GM12878 (cell line): ENCODE measurements around the gene BBS10. TPM values are rescaled to one million over a fixed set of nuclear protein-coding genes. Genes with fewer than 3 reads are reported as not detected.

Experiments
- ATAC-seq: fragments of 200-7000 bp; cut with Tn5 transposase; 3 replicates; pipeline ENCODE4 v1.9.1; 2020; ENCODE audit warnings: mild to moderate bottlenecking, moderate library complexity
- BruUV-seq: library from RNA; stranded (reverse); fragments of 400-500 nt; replicated peaks from 2 replicates; lab custom pipeline; 2021; lab: Mats Ljungman, UMichigan
- CTCF ChIA-PET: fragments of 300-600 bp; sonication (Branson Sonifier 250); formaldehyde crosslinking; extraction: SDS; loops from one replicate; lab custom pipeline; 2021; ENCODE audit warnings: inconsistent platforms; lab: Yijun Ruan, JAX
- POLR2A ChIA-PET: fragments of 350-600 bp; formaldehyde crosslinking; extraction: SDS; loops from one replicate; lab custom pipeline; 2021; ENCODE audit warnings: inconsistent platforms; lab: Charles Lee
- RAD21 ChIA-PET: fragments of 300-600 bp; sonication (Branson Sonifier 250); formaldehyde crosslinking; loops from one replicate; lab custom pipeline; 2023; ENCODE audit warnings: antibody characterized with exemption; ENCODE audit not compliant: unreplicated experiment; lab: Charles Lee
- SMC1A ChIA-PET: fragments of 300-600 bp; sonication (Branson Sonifier 250); formaldehyde crosslinking; loops from one replicate; lab custom pipeline; 2023; ENCODE audit not compliant: unreplicated experiment, uncharacterized antibody; lab: Charles Lee
- DNase-seq: peaks from one replicate; pipeline ENCODE4 v3.0.0-alpha.2; 2011; ENCODE audit warnings: low read depth, low spot score
- FAIRE-seq: peaks from 3 replicates; lab custom pipeline; 2011; peaks lifted over from hg19 to GRCh38; lab: Jason Lieb, UNC
- H2AFZ ChIP-seq: 2 replicates; pipeline ENCODE4 v1.6.0; 2011; ENCODE audit warnings: low read depth, low read length, control low read depth; ENCODE audit not compliant: control insufficient read depth
- H3K27ac ChIP-seq: 2 replicates; pipeline ENCODE4 v1.5.1; 2011; ENCODE audit warnings: control low read depth; ENCODE audit not compliant: control insufficient read depth, insufficient read depth
- H3K27me3 ChIP-seq, 2 experiments: replicated peaks in 1 of 2; 2 replicates each; pipeline versions ENCODE4 v1.6.0 to v1.6.1; 2011; ENCODE audit warnings: low read length in 1 of 2; ENCODE audit not compliant: control insufficient read depth in 2 of 2, insufficient read depth in 2 of 2
- H3K36me3 ChIP-seq, 2 experiments: 2 replicates each; pipeline ENCODE4 v1.5.1; 2011; ENCODE audit warnings: low read length in 1 of 2; ENCODE audit not compliant: control insufficient read depth in 2 of 2, insufficient read depth in 2 of 2
- H3K4me1 ChIP-seq: 2 replicates; pipeline ENCODE4 v1.6.1; 2011; ENCODE audit warnings: mild to moderate bottlenecking, low read length, moderate library complexity, mixed read lengths; ENCODE audit not compliant: control insufficient read depth, insufficient read depth
- H3K4me2 ChIP-seq: 2 replicates; pipeline ENCODE4 v1.6.0; 2011; ENCODE audit warnings: control low read depth; ENCODE audit not compliant: control insufficient read depth, insufficient read depth
- H3K4me3 ChIP-seq: fragments of 200-600 bp; sonication (generic); 2 replicates; pipeline ENCODE4 v1.5.1; 2016
- H3K79me2 ChIP-seq: 2 replicates; pipeline ENCODE4 v1.6.0; 2011; ENCODE audit warnings: low read length; ENCODE audit not compliant: control insufficient read depth, insufficient read depth
- H3K9ac ChIP-seq: 2 replicates; pipeline ENCODE4 v1.8.0; 2011; ENCODE audit warnings: low read length, control low read depth, mixed read lengths; ENCODE audit not compliant: control insufficient read depth, insufficient read depth
- H3K9me3 ChIP-seq: replicated peaks from 3 replicates; pipeline ENCODE4 v1.5.1; 2011; ENCODE audit warnings: mild to moderate bottlenecking, low read length; ENCODE audit not compliant: control insufficient read depth, insufficient read depth
- H4K20me1 ChIP-seq: 2 replicates; pipeline ENCODE4 v1.6.0; 2011; ENCODE audit not compliant: control insufficient read depth, insufficient read depth
- BCL11A ChIP-seq: IDR thresholded peaks from 2 replicates; pipeline ENCODE4 v1.6.1; 2011; ENCODE audit warnings: low read depth, low read length
- BHLHE40 ChIP-seq, 2 experiments: fragments of 450-650 bp in 1 of 2; IDR thresholded peaks; 2 replicates each; pipeline ENCODE4 v1.6.1; 2011 to 2017; ENCODE audit warnings: low read depth in 2 of 2, borderline replicate concordance in 1 of 2, improper control_type of control experiment in 1 of 2, low read length in 1 of 2, mild to moderate bottlenecking in 1 of 2
- BMI1 ChIP-seq: fragments of 450-650 bp; IDR thresholded peaks from 2 replicates; pipeline ENCODE4 v1.6.1; 2016; ENCODE audit warnings: mild to moderate bottlenecking, moderate library complexity, borderline replicate concordance
- CBFB ChIP-seq: IDR thresholded peaks from 2 replicates; pipeline ENCODE4 v1.6.1; 2016; ENCODE audit warnings: antibody characterized with exemption, low read depth
- EP300 ChIP-seq, 2 experiments: fragments of 150-350 bp in 1 of 2; IDR thresholded peaks; 2 replicates each; pipeline ENCODE4 v1.6.1; 2011 to 2012; ENCODE audit warnings: low read depth in 2 of 2, low read length in 2 of 2, borderline replicate concordance in 1 of 2, improper control_type of control experiment in 1 of 2, inconsistent platforms in 1 of 2; ENCODE audit not compliant: control insufficient read depth in 1 of 2
- NFXL1 ChIP-seq: fragments of 450-650 bp; IDR thresholded peaks from 2 replicates; pipeline ENCODE4 v1.6.1; 2017; ENCODE audit warnings: antibody characterized with exemption, mild to moderate bottlenecking, borderline replicate concordance
- NR2C1 ChIP-seq: fragments of 450-650 bp; IDR thresholded peaks from 2 replicates; pipeline ENCODE4 v1.6.1; 2017; ENCODE audit warnings: antibody characterized with exemption, mild to moderate bottlenecking, moderate library complexity
- PRDM15 ChIP-seq: fragments of 450-650 bp; formaldehyde crosslinking; IDR thresholded peaks from 2 replicates; pipeline ENCODE4 v1.4.0; 2020; ENCODE audit warnings: mild to moderate bottlenecking, moderate library complexity
- RBBP5 ChIP-seq: fragments of 200-600 bp; sonication (generic); conservative IDR thresholded peaks from 2 replicates; pipeline ENCODE4 v1.6.1; 2016
- RCOR1 ChIP-seq: conservative IDR thresholded peaks from 2 replicates; pipeline ENCODE4 v1.6.1; 2012; ENCODE audit warnings: low read depth, low read length, improper control_type of control experiment
- SMARCA5 ChIP-seq: fragments of 450-650 bp; IDR thresholded peaks from 2 replicates; pipeline ENCODE4 v1.6.1; 2017; ENCODE audit warnings: mild to moderate bottlenecking
- SRF ChIP-seq, 2 experiments: IDR thresholded peaks; 2 replicates each; pipeline ENCODE4 v1.6.1; 2011; ENCODE audit warnings: low read depth in 2 of 2, low read length in 2 of 2, mild to moderate bottlenecking in 1 of 2, moderate library complexity in 1 of 2
- ZNF207 ChIP-seq: fragments of 450-650 bp; IDR thresholded peaks from 2 replicates; pipeline ENCODE4 v1.6.1; 2014; ENCODE audit warnings: antibody characterized with exemption, mild to moderate bottlenecking, borderline replicate concordance
- ZNF384 ChIP-seq: IDR thresholded peaks from 2 replicates; pipeline ENCODE4 v1.6.1; 2012; ENCODE audit warnings: low read depth, mild to moderate bottlenecking, low read length, improper control_type of control experiment, borderline replicate concordance
- ZZZ3 ChIP-seq: IDR thresholded peaks from 2 replicates; pipeline ENCODE4 v1.6.1; 2011; ENCODE audit warnings: low read depth; ENCODE audit not compliant: control insufficient read depth, insufficient read length
- WGBS: methylation state at CpG from one replicate; pipeline ENCODE4 v1.1.6; 2016; ENCODE audit warnings: low lambda C conversion rate; ENCODE audit not compliant: insufficient replicate concordance, insufficient coverage; ENCODE audit errors: missing lambda C conversion rate; 5-methylcytosine and 5-hydroxymethylcytosine counted together
- in situ Hi-C: fragments of 300-500 bp; cut with MboI; formaldehyde crosslinking; loops from 9 replicates; pipeline ENCODE4 v1.14.3; 2018; ENCODE audit warnings: mixed read lengths
- intact Hi-C: fragments of 100-400 bp; cut with micrococcal nuclease; formaldehyde crosslinking; loops from one replicate; pipeline ENCODE4 v1.14.2; 2022; ENCODE audit not compliant: unreplicated experiment
- polyA plus RNA-seq, 11 experiments: library from polyadenylated mRNA; depleted of rRNA in 4 of 11; unstranded in 6 of 11; stranded (reverse) in 5 of 11; fragments of >200 nt; fragmentation: Nextera tagmentation in 4 of 11; fragmentation: Illumina TruSeq in 1 of 11; extraction: Ambion mirVana in 4 of 11; extraction: Trizol in 1 of 11; gene quantifications; 1 replicate in 1 of 11; 2 replicates in 10 of 11; pipeline versions ENCODE4 v1.2.1 to v1.2.3, GENCODE V29; 2011 to 2016; ENCODE audit warnings: inconsistent platforms in 2 of 11, missing spikeins in 2 of 11, low read depth in 1 of 11
- total RNA-seq, 4 experiments: library from RNA; depleted of rRNA in 3 of 4; stranded (reverse); fragments of >200 nt in 3 of 4; fragmentation: Illumina TruSeq in 1 of 4; extraction: Trizol in 1 of 4; gene quantifications; 2 replicates each; pipeline versions ENCODE4 v1.2.1 to v1.2.3, GENCODE V29; 2013 to 2021
- TF ChIP-seq, protein P1 (sequence below): fragments of 450-650 bp; IDR thresholded peaks from 2 replicates; pipeline ENCODE4 v1.6.1; 2017; ENCODE audit warnings: borderline replicate concordance
- TF ChIP-seq, protein P2 (sequence below): fragments of 450-650 bp; IDR thresholded peaks from 2 replicates; pipeline ENCODE4 v1.6.1; 2018; ENCODE audit warnings: borderline replicate concordance, mild to moderate bottlenecking; ENCODE audit not compliant: partially characterized antibody

The BBS10 gene
- total and polyA plus RNA-seq, 10 of the 15 experiments (the other 5 are each of a cell fraction or from before 2014, with no cell fraction given): 1.2 to 9.8 (median 5.9) TPM

- Histone ChIP-seq H4K20me1 (no peaks in the 10 kb centered on the region), H2AFZ (no peak overlapping the region), H3K79me2 (no peaks in the 10 kb centered on the region), H3K36me3 (no peaks in the 10 kb centered on the region), H3K4me3 (no peak overlapping the region), H3K4me1 (no peaks in the 10 kb centered on the region), H3K9me3 (no peaks in the 10 kb centered on the region), H3K27me3 (no peaks in the 10 kb centered on the region), H3K4me2 (no peak overlapping the region), H3K9ac (no peak overlapping the region), H3K27ac (no peak overlapping the region)
- SMC1A ChIA-PET: no interaction called here
- RAD21 ChIA-PET: no interaction called here
- DNase-seq: no peak
- no TSS peak for BruUV-seq
- no peak for ATAC-seq
- TF ChIP-seq CBFB (no peak), ZNF384 (no peak), NFXL1 (no peak), SRF (IDR thresholded peaks at IDR 0.05; ENCODE audit: low read depth in 2 of 2, low read length in 2 of 2) (no peak), BMI1 (no peak), PRDM15 (CRISPR knock-in tag) (no peak), NR2C1 (no peak), EP300 (IDR thresholded peaks at IDR 0.05; ENCODE audit: borderline replicate concordance in 1 of 2, control insufficient read depth in 1 of 2, low read depth in 2 of 2, low read length in 2 of 2) (no peak), ZNF207 (no peak), BHLHE40 (IDR thresholded peaks at IDR 0.05; ENCODE audit: borderline replicate concordance in 1 of 2, low read depth in 2 of 2, low read length in 1 of 2) (no peak), BCL11A (no peak), RCOR1 (no peak), RBBP5 (no peak), ZZZ3 (no peak), SMARCA5 (no peak)
- TF ChIP-seq, protein P1, sequence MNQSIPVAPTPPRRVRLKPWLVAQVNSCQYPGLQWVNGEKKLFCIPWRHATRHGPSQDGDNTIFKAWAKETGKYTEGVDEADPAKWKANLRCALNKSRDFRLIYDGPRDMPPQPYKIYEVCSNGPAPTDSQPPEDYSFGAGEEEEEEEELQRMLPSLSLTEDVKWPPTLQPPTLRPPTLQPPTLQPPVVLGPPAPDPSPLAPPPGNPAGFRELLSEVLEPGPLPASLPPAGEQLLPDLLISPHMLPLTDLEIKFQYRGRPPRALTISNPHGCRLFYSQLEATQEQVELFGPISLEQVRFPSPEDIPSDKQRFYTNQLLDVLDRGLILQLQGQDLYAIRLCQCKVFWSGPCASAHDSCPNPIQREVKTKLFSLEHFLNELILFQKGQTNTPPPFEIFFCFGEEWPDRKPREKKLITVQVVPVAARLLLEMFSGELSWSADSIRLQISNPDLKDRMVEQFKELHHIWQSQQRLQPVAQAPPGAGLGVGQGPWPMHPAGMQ: no peak
- TF ChIP-seq, protein P2, sequence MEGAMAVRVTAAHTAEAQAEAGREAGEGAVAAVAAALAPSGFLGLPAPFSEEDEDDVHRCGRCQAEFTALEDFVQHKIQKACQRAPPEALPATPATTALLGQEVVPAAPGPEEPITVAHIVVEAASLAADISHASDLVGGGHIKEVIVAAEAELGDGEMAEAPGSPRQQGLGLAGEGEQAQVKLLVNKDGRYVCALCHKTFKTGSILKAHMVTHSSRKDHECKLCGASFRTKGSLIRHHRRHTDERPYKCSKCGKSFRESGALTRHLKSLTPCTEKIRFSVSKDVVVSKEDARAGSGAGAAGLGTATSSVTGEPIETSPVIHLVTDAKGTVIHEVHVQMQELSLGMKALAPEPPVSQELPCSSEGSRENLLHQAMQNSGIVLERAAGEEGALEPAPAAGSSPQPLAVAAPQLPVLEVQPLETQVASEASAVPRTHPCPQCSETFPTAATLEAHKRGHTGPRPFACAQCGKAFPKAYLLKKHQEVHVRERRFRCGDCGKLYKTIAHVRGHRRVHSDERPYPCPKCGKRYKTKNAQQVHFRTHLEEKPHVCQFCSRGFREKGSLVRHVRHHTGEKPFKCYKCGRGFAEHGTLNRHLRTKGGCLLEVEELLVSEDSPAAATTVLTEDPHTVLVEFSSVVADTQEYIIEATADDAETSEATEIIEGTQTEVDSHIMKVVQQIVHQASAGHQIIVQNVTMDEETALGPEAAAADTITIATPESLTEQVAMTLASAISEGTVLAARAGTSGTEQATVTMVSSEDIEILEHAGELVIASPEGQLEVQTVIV: no peak
- POLR2A ChIA-PET: no interaction called here
- CTCF ChIA-PET: no interaction called here
- 30% methylated on average over 3 of the region's 3 CpGs for WGBS
- in situ Hi-C loops (no loop called here), intact Hi-C loops (no loop called here)
- no peak for FAIRE-seq
Observed at GRCh38 chr12:76308866-76309265, 39.3 kb downstream of the BBS10 start.
